ENCODE measurements around the gene RXFP3.

RXFP3 gene

DNA sequence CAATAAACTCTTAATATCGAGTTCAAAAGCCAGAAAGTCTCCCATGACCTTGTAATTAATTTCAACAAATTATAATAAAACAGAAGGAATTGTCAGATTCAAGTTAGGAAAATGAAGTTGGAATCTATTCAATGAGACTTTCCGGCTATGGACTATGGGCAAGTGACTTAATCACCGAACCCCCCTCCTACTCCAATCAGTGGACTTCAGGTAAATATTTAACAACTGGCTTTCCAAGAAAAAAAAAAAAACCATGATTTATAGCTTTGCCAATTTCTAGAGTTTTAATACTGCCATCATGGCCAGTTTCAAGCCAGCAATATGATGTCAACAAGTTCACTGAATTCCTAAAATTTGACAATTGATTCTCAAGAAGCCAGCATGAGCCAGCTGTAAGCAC, 43.8 kb downstream of the RXFP3 start:
- no peak for DNase-seq (ENCODE audit: low read depth in 3 of 3)

- no peak for DNase-seq (ENCODE audit: low read depth in 3 of 3)
Observed at GRCh38 chr5:33981408-33982162, 45.4 kb downstream of the RXFP3 start.

DNA sequence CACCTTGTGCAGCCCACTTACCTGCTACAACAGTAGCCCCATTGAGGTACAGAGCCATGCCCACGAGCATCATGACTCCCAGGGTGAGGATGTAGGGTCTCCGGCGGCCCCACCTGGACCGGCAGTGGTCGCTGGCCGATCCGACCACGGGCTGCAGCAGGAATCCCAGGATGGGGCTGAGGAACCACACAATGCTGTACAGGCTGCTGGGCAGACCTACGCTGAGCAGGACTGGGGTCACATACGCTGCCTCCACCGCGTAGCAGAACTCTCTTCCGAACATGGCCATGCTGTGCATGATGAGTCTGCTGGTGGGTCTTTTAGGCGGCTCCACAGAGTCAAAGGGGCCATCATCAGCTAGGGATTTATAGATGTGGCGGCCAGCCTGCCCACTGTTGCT, 48.0 kb downstream of the RXFP3 start:
- no peak for DNase-seq (ENCODE audit: low read depth in 3 of 3)

GRCh38 chr5:33984671-33985124, 48.5 kb downstream of the RXFP3 start, which contains the start of gene SLC45A2:
SLC45A2 (minus strand) TSS chr5:33984693; CDS start chr5:33984583, 110 bp downstream.
- DNase-seq (ENCODE audit: low read depth in 3 of 3): no peak

DNA sequence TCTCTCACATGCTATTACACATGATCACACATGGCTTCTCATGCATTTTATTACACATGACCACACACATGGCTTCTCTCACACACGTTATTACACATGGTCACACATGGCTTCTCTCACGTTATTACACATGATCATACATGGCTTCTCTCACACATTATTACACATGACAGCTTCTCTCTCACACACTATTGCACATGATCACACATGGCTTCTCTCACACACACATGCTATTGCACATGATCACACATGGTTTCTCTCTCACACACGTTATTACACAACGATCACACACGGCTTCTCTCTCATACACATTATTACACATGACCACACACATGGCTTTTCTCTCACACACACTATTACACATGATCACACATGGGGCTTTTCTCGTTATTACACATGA, 49.3 kb downstream of the RXFP3 start:
- no peak for DNase-seq (ENCODE audit: low read depth in 3 of 3)

Measured in stimulated activated CD4-positive, alpha-beta T cell treated with anti-CD3 and anti-CD28 coated beads, TNF-alpha, amount 100 ng/mL, for 24 hours (primary cell).